ENCODE results near the gene HCN3. TPM values are rescaled to one million over a fixed set of nuclear protein-coding genes. Genes with fewer than 3 reads are reported as not detected.

The HCN3 gene
- under 0.01 and 1.2 TPM in 2 replicates for total RNA-seq

GRCh38 chr1:155277070-155277901 is at the start of gene HCN3:
HCN3 (plus strand) TSS chr1:155277463; CDS start chr1:155277591, 128 bp downstream.

GRCh38 chr1:155255243-155256007 is 21.8 kb upstream of the HCN3 start, which contains the start of gene ENTREP3:
ENTREP3 (minus strand) TSS chr1:155255483; CDS start chr1:155254877, 606 bp downstream.

DNA sequence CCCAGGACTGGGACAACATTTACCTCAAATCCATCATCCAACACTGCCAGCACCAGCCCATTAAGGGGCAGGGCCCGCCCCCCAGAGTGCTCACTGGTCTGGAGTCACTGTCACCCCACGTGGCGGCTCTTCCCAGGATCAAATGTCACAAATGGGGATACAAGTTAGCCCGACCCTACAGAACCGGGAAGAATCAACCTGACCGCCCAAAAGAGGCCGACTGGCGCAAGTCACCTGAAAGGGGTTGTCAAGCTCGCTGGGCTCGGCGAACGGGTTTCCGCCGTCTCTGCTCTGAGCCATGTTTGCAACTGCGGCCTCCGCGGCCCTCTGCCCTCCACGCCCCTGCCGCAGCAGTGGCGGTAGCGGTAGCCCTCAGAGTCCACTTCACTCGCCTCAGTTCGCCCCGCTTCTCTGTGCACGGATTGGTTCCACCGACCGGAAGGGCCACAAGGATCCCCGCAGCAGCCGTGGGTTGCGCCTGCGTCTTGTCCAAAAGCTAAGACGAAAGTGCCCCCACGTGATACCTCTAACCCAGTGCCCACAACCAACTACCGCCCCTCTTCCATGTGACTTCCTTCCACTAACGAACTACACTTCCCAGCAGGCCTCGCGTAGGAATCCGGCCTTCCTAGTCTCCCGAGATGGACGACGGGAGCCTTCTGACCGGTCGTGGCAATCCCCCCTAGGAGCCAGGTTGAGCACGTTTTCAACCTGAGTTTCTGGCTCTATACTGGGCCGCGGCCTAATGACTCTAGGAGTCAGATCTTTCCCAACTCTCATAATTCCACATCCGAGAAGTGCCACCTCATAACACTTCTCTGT is 15.2 kb upstream of the HCN3 start, which contains the start of gene SCAMP3:
SCAMP3 (minus strand) TSS at position 509 of the 822 bp plus-strand sequence; CDS start at position 300, 209 bp downstream.

GRCh38 chr1:155273343-155274245 is 3.7 kb upstream of the HCN3 start, which contains the start of gene CLK2:
CLK2 (minus strand) TSS chr1:155273504; CDS start chr1:155270977, 2,527 bp downstream.

DNA sequence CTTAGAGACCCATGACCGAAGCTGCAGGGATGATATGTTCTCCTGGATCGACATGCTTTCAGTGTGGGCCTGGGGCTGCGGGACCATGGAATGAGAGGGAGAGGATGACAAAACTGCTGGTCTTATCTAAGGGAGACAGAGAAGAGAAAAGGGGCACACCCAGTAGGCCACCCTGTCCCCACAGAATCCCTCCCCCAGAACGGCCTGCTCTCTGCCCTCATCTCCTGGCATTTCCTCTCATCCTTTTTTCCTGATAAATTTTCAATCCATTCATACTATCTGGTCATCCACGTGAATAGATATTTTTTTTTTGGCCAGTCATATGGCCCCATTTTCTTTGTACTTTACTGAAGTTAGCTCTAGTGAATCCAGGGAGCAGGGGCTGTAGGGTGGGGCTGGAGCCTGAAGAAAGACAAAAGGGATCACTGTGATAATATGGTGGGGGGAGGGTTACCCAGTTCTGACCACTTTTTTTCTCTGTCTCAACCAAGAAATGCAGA is 24.1 kb downstream of the HCN3 start, which contains the start of gene PKLR:
PKLR (minus strand) TSS at position 97 of the 500 bp plus-strand sequence; CDS start at position 54, 43 bp downstream.

DNA sequence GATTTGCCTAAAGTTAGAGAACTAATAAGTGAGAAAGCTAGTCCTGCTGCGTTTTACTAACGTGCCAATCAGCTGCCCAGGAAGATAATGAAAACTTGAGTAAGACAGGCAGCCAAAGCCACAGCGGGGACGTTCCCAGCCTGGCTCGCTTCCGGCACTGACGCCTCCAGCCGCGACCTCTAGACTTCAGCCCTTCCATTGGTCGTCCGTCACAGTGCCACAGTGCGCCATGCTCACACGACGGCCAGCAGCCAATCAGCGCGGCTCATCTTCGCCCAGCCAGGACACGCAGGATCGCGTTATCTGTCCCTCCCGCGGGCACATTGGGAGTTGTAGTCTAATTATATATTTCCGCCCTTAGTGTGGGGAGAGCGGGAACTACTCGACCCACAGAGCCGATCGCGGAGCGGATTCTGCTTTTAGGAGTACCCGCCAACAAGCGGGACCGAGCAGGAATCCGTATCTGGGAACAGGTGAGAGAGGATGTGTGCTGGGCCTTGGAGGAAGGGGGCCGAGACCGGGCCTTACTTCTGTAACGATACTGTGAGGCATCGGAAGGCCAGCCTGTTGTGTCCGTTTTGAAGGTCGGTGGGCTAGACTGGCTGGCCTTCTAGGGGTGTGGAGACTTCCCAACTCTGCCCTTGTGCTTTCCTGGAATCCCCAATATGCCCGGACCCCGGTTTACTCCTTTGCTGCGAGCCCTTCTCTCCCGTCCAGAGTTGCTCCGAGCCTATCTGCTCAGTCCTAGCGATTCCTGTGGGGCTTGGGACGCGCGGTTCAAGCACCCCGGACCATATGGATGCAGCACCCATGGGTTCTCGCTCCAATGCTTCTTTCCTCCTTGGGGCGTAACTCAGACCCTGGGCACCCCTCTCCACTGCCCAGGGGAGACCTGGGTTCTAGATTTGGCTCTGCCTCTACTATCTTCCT is 31.5 kb downstream of the HCN3 start, which contains the start of gene FDPS:
FDPS (plus strand) TSS at position 374 of the 930 bp plus-strand sequence. CDS start 924 bp downstream, outside the sequence.

DNA sequence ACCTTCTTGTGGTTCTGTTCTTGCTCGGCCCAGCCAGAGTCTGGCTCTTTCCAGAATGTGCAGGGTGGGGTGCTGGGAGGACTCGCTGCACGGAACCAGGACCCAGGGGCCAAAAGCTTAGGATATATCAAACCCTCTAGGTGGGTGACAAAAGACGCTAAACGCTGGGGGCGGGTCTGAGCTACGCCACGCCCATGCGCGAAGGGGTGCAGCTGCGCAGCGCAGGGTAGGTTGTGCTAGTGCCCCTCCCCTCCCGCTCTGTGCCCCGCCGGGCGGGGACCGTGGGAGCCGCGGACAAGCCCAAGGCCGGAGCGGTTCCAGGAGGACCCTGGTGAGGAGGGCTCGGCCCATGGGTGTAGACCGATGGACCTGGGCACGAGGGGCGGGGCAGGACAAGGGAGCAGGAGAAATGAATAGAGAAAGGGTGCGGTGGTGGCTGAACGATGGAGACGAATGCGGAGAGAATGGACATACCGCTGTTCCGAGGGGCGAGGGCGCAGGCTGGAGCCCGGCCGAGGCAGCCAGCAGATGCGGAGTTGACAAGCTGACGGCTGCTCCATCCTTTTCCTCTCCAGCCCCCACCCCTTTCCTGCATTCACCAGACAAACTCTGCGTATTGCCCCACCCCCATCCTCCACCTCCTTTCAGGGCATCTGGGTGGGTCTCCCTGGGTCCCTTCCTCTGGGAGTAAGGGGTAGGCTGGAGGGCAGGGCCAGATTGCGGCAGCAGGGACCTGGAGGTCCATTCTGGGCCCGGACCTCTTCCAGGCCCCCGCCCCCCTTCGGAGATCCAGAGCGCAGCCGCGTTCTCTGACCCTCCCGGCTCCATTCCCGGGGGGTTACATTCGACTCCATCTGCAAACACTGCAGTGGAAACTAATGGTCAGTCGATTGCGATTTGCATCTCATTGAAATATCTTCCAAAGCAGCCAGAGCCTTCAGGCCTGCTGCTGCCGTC is 43.7 kb downstream of the HCN3 start, which contains the start of gene RUSC1:
RUSC1 (plus strand) TSS at position 234 of the 957 bp plus-strand sequence. CDS start 880 bp downstream, outside the sequence.

Other genes with a start within 250 kb of the HCN3 start
- 0.18 and 0.29 TPM in 2 replicates for gene DCST2, start 243.7 kb upstream of the HCN3 start, total RNA-seq
- not detected in 2 replicates for gene DCST1, start 243.6 kb upstream of the HCN3 start, total RNA-seq
- gene ADAM15, start 226.1 kb upstream of the HCN3 start, total RNA-seq: 84.7 and 112 TPM in 2 replicates
- gene EFNA4, start 213.7 kb upstream of the HCN3 start, total RNA-seq: 4.6 and 7.8 TPM in 2 replicates
- gene EFNA3, start 198.6 kb upstream of the HCN3 start, total RNA-seq: 0.53 and 0.58 TPM in 2 replicates
- not detected in 2 replicates for gene EFNA1, start 149.6 kb upstream of the HCN3 start, total RNA-seq
- gene SLC50A1, start 141.6 kb upstream of the HCN3 start, total RNA-seq: 78.3 and 119 TPM in 2 replicates
- 218 and 219 TPM in 2 replicates for gene DPM3, start 136.9 kb upstream of the HCN3 start, total RNA-seq
- gene KRTCAP2, start 104.2 kb upstream of the HCN3 start, total RNA-seq: 192 and 276 TPM in 2 replicates
- gene TRIM46, start 103.6 kb upstream of the HCN3 start, total RNA-seq: 3.7 and 5.8 TPM in 2 replicates
- gene THBS3, start 69.6 kb upstream of the HCN3 start, total RNA-seq: 19.0 and 21.3 TPM in 2 replicates
- gene MTX1, start 68.8 kb upstream of the HCN3 start, total RNA-seq: 105 and 129 TPM in 2 replicates
- 17.9 and 21.0 TPM in 2 replicates for gene ENTREP3, start 22.0 kb upstream of the HCN3 start, total RNA-seq
- 92.3 and 114 TPM in 2 replicates for gene SCAMP3, start 15.1 kb upstream of the HCN3 start, total RNA-seq
- 18.2 and 24.1 TPM in 2 replicates for gene CLK2, start 4.0 kb upstream of the HCN3 start, total RNA-seq
- gene PKLR, start 24.0 kb downstream of the HCN3 start, total RNA-seq: not detected in 2 replicates
- 1,079 and 1,092 TPM in 2 replicates for gene FDPS, start 31.4 kb downstream of the HCN3 start, total RNA-seq
- gene RUSC1, start 43.4 kb downstream of the HCN3 start, total RNA-seq: 23.4 and 35.5 TPM in 2 replicates